SU-DHL-6 (cell line): ENCODE results near the gene XYLT1.

Experiments
- EZH2phosphoT487 ChIP-seq: fragments of 200-600 bp; sonication (generic), shearing (Covaris generic); conservative IDR thresholded peaks from 2 replicates; pipeline ENCODE4 v1.6.1; 2018; ENCODE audit warnings: mild to moderate bottlenecking, antibody characterized with exemption, low read length, moderate library complexity, mixed read lengths
- TF ChIP-seq, protein P1 (sequence below): fragments of 200-600 bp; sonication (generic); IDR thresholded peaks from one replicate; pipeline ENCODE4 v1.5.1; 2017; ENCODE audit warnings: antibody characterized with exemption, mild to moderate bottlenecking, low read length, moderate library complexity; ENCODE audit not compliant: insufficient read depth, poor library complexity, severe bottlenecking

DNA sequence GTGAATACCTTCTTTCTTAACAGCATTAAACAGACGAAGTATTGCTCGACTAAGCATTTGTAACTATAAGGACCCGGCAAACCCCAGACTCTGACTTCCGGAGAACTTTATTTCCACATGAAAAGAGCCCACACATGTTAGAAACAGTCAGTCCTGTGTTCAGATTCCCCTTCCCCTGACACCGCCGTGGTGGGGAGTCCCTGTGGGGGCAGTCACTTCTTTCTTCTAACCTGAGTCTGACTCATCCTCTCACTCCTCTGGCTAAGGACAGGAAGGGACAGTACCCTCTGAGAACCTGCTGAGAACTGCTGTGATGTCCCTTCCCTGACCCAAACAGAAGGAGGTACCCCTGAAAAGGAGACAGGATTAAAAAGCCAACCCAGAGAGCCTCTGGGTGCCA, 165.1 kb downstream of the XYLT1 start:
- TF ChIP-seq, protein P1, sequence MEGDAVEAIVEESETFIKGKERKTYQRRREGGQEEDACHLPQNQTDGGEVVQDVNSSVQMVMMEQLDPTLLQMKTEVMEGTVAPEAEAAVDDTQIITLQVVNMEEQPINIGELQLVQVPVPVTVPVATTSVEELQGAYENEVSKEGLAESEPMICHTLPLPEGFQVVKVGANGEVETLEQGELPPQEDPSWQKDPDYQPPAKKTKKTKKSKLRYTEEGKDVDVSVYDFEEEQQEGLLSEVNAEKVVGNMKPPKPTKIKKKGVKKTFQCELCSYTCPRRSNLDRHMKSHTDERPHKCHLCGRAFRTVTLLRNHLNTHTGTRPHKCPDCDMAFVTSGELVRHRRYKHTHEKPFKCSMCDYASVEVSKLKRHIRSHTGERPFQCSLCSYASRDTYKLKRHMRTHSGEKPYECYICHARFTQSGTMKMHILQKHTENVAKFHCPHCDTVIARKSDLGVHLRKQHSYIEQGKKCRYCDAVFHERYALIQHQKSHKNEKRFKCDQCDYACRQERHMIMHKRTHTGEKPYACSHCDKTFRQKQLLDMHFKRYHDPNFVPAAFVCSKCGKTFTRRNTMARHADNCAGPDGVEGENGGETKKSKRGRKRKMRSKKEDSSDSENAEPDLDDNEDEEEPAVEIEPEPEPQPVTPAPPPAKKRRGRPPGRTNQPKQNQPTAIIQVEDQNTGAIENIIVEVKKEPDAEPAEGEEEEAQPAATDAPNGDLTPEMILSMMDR, result no peak
- no peak for TF ChIP-seq EZH2phosphoT487
